ENCODE data around the gene ZNF469.

Gene ZNF469

DNA sequence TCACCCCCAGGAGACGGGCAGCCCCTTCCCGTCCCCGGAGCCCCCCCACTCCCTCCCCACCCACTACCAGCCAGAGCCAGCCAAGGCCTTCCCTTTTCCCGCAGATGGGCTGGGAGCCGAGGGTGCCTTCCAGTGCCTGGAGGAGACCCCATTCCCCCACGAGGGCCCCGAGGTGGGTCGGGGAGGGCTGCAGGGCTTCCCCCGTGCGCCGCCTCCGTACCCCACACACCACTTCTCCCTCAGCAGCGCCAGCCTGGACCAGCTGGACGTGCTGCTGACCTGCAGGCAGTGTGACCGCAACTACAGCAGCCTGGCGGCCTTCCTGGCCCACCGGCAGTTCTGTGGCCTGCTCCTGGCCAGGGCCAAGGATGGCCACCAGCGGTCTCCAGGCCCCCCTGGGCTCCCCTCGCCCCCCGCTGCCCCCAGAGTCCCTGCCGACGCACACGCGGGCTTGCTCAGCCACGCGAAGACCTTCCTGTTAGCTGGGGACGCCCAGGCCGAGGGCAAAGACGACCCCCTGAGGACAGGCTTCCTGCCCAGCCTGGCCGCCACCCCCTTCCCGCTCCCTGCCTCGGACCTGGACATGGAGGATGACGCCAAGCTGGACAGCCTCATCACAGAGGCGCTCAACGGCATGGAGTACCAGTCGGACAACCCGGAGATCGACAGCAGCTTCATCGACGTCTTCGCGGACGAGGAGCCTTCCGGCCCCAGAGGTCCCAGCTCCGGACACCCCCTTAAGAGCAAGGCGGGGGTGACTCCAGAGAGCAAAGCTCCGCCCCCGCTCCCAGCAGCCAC is 46.8 kb downstream of the ZNF469 start:
- DNase-seq, result no peak

DNA sequence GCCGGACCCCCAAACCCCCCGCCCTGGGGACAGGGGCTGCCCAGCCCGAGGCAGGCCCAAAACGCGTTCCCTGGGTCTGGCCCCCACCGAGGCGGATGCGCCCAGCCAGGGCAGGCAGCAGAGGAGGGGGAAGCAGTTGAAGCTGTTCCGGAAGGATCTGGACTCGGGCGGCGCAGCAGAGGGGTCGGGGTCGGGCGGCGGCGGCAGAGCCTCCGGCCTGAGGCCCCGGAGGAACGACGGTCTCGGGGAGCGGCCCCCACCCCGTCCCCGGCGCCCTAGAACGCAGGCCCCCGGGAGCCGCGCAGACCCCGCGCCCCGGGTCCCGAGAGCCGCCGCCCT is 47.4 kb downstream of the ZNF469 start:
- no peak for DNase-seq

DNA sequence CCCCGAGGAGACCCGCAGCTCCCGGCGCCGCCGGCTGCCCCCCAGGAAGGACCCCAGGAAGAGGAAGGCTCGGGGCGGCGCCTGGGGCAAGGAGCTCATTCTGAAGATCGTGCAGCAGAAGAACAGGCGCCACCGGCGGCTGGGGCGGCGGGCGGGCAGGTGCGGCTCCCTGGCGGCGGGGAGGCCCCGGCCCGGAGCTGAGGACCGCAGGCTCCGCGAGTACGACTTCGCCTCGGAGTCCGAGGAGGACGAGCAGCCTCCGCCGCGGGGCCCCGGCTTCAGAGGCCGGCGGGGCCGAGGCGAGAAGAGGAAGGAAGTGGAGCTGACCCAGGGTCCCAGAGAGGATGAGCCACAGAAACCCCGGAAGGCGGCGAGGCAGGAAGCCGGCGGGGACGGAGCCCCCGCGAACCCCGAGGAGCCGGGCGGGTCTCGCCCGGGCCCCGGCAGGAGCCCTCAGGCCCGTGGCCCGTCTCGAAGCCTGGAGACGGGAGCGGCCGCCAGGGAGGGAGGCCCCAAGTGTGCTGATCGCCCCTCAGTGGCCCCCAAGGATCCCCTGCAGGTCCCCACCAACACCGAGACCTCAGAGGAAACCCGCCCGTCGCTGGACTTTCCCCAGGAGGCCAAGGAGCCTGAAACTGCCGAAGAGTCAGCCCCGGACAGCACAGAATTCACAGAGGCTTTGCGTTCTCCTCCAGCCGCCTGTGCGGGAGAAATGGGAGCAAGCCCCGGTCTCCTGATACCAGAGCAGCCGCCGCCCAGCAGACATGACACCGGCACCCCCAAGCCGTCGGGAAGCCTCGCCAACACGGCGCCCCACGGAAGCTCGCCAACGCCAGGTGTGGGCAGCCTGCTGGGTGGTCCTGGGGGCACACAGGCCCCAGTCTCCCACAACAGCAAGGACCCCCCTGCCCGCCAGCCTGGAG is 48.0 kb downstream of the ZNF469 start:
- DNase-seq, result no peak

DNA sequence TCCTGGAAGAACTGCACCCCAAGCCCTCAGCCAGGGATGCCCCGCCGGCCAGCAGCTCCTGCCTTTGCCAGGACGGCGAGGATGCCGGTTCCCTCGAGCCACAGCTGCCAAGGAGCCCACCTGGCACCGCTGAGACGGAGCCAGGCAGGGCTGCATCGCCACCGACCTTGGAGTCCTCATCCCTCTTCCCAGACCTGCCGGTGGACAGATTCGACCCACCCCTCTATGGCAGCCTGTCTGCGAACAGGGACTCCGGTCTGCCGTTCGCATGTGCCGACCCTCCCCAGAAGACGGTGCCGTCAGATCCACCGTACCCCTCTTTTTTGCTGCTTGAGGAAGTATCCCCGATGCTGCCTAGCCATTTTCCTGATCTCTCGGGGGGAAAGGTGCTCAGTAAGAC is 48.9 kb downstream of the ZNF469 start:
- DNase-seq, result no peak

DNA sequence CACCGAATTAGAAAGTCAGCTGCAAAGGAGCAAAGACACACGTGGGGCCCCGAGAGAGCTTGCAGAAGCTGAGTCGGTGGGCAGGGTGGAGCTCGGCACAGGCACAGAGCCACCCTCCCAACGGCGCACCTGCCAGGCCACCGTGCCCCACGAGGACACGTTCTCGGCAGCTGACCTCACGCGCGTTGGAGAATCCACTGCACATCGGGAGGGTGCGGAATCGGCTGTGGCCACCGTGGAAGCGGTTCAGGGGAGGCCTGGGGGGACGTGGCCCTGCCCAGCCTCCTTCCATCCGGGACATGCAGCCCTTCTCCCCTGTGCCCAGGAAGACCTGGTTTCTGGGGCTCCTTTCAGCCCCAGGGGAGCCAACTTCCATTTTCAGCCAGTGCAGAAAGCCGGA is 49.4 kb downstream of the ZNF469 start:
- no peak for DNase-seq

All from NK-92 treated with Interleukin-12 subunit alpha and Interleukin-12 subunit beta, amount 100 ng/mL, for 24 hours (cell line).